Pancreas (tissue), 10 donors: ENCODE data around the gene SATB1. TPM values are rescaled to one million over a fixed set of nuclear protein-coding genes. Genes with fewer than 3 reads are reported as not detected.
A peak's percentile ranks its signal among the peaks of the same experiment; 100 is the strongest.

ENCODE experiments used
- ATAC-seq, 4 donors: fragments of 200-7000 bp; cut with Tn5 transposase; one replicate each; pipeline versions ENCODE4 v1.8.0 to v1.9.1; 2020; ENCODE audit warnings: mild to moderate bottlenecking in 4 of 4, moderate library complexity in 4 of 4
- DNase-seq, 6 donors: peaks; one replicate each; pipeline ENCODE4 v3.0.0-alpha.2; 2020
- FAIRE-seq: peaks from 2 replicates; lab custom pipeline; 2012; peaks lifted over from hg19 to GRCh38; lab: Jason Lieb, UNC
- H3K27ac ChIP-seq, 4 donors: fragments of 200-600 bp; sonication (generic); 1 replicate in 3 of 4; 2 replicates in 1 of 4; pipeline versions ENCODE4 v1.5.0 to v1.8.0; 2020
- H3K27me3 ChIP-seq, 4 donors: fragments of 200-600 bp; one replicate each; pipeline ENCODE4 v1.8.0; 2021
- H3K36me3 ChIP-seq, 3 donors: fragments of 200-600 bp; sonication (generic) in 1 of 3; one replicate each; pipeline versions ENCODE4 v1.5.0 to v1.8.0; 2020 to 2021
- H3K4me1 ChIP-seq, 3 donors: fragments of 200-600 bp; one replicate each; pipeline ENCODE4 v1.8.0; 2021
- H3K4me3 ChIP-seq, 4 donors: fragments of 200-600 bp; sonication (generic) in 2 of 4; one replicate each; pipeline versions ENCODE4 v1.5.0 to v1.8.0; 2020 to 2021
- H3K9me3 ChIP-seq, 4 donors: fragments of 200-600 bp; one replicate each; pipeline ENCODE4 v1.8.0; 2021
- CTCF ChIP-seq, 4 donors: fragments of 200-600 bp; sonication (generic) in 3 of 4; IDR thresholded peaks; one replicate each; pipeline versions ENCODE4 v1.5.0 to v1.8.0; 2021; ENCODE audit warnings: antibody characterized with exemption in 4 of 4
- WGBS, 2 donors: extraction: QIAGEN DNeasy Blood & Tissue Kit; methylation state at CpG; one replicate each; pipeline ENCODE4 v1.1.7; 2013; 5-methylcytosine and 5-hydroxymethylcytosine counted together
- intact Hi-C, 3 donors: fragments of 100-400 bp; cut with DNase I; formaldehyde crosslinking; loops; one replicate each; pipeline versions ENCODE4 v1.11.1 to v1.14.2; 2022
- polyA plus RNA-seq, 2 donors: library from polyadenylated mRNA; stranded (reverse); fragments of 200-250 nt; gene quantifications; one replicate each; pipeline ENCODE4 v1.2.3, GENCODE V29; 2013
- total RNA-seq, 6 donors: library from RNA; stranded (reverse); fragmentation: NEBNext Ultra II Directional in 4 of 6; extraction: Animal tissue kit (Norgen Biotek cat#: 25700) in 4 of 6; gene quantifications; one replicate each; pipeline versions ENCODE4 v1.2.1 to v1.2.4, GENCODE V29; 2021 to 2023
- donor health status: healthy with polysubstance abuse.
- donor health status: DM: no; HTN: no; CAD: no; lungs with moderate emphysema.
- donor health status: DM: no; HTN: no; CAD: no.
- donor health status: control.
- donor health status: control.
- donor health status: Bipolar disorder and iron deficiency.
- donor health status: DM: yes; HTN: yes; CAD: no.
- donor health status: DM: no; HTN: no; CAD: no.
- donor health status: DM: no; HTN: no; CAD: no.
- donor health status: DM: yes; HTN: yes; CAD: no.

SATB1 gene
- total RNA-seq (10 to 100 TPM; 19.8 to 40.0 (median 28.7) TPM), polyA plus RNA-seq (10 to 100 TPM; 12.6 to 23.0 TPM)

GRCh38 chr3:18424729-18425640 lies at the start of gene SATB1:
SATB1 (minus strand) TSS chr3:18425339; CDS start chr3:18420967, 4,372 bp downstream.
- no peak for TF ChIP-seq CTCF (IDR thresholded peaks at IDR 0.05)
- intact Hi-C loops: no loop called here
- H3K4me1 ChIP-seq: peaks cover 12 to 18% (median 16%) of the 10 kb centered on the region in 3 donors
- peak; percentile 71 to 81 (median 74) for ATAC-seq
- 1% methylated on average over 60 to 89 of the region's 89 CpGs for WGBS, 2 donors
- H3K27me3 ChIP-seq: no peaks in the 10 kb centered on the region
- H3K36me3 ChIP-seq: no peaks in the 10 kb centered on the region
- FAIRE-seq: no peak
- H3K27ac ChIP-seq: peak within 1 kb of the TSS; percentile 81 to 97 (median 92)
- peak within 1 kb of the TSS; percentile 60 to 89 (median 80) for H3K4me3 ChIP-seq
- peak; percentile 83 to 93 (median 88) for DNase-seq
- H3K9me3 ChIP-seq: no peaks in the 10 kb centered on the region

GRCh38 chr3:18474202-18474601 lies 49.1 kb upstream of the SATB1 start:
- Histone ChIP-seq H3K27me3 (no peaks in the 10 kb centered on the region), H3K4me1 (peaks cover 0 to 11% (median 9%) of the 10 kb centered on the region in 3 donors), H3K9me3 (no peaks in the 10 kb centered on the region), H3K27ac (no peak overlapping the region), H3K4me3 (no peak overlapping the region), H3K36me3 (no peaks in the 10 kb centered on the region)
- FAIRE-seq (no peak), DNase-seq (no peak), ATAC-seq (no peak)
- intact Hi-C loops: no loop called here
- WGBS, 2 donors: 27 to 37% methylated on average over 2 of the region's 2 CpGs
- no peak for TF ChIP-seq CTCF (IDR thresholded peaks at IDR 0.05)

GRCh38 chr3:18469775-18470174 lies 44.6 kb upstream of the SATB1 start:
- intact Hi-C loops: no loop called here
- TF ChIP-seq CTCF (IDR thresholded peaks at IDR 0.05): no peak
- Histone ChIP-seq H3K27ac (no peak overlapping the region), H3K4me1 (peaks cover 0 to 11% (median 9%) of the 10 kb centered on the region in 3 donors), H3K36me3 (no peaks in the 10 kb centered on the region), H3K4me3 (no peak overlapping the region), H3K9me3 (no peaks in the 10 kb centered on the region), H3K27me3 (no peaks in the 10 kb centered on the region)
- 4 to 6% methylated on average over 1 of the region's 1 CpG for WGBS, 2 donors
- ATAC-seq: peak; percentile 86 to 98 (median 93)
- peak in 5 of 6 donors; percentile 21 to 61 (median 49) for DNase-seq
- no peak for FAIRE-seq

GRCh38 chr3:18466136-18466535 lies 41.0 kb upstream of the SATB1 start:
- no peak for TF ChIP-seq CTCF (IDR thresholded peaks at IDR 0.05)
- FAIRE-seq: no peak
- no peak overlapping the region for H3K27ac ChIP-seq
- no peak overlapping the region for H3K4me3 ChIP-seq
- DNase-seq: no peak
- no peaks in the 10 kb centered on the region for H3K27me3 ChIP-seq
- ATAC-seq: no peak
- intact Hi-C loops: no loop called here
- WGBS, 2 donors: 90 to 94% methylated on average over 1 of the region's 1 CpG
- H3K36me3 ChIP-seq: no peaks in the 10 kb centered on the region
- no peaks in the 10 kb centered on the region for H3K9me3 ChIP-seq
- peaks cover 0 to 11% (median 4%) of the 10 kb centered on the region in 3 donors for H3K4me1 ChIP-seq
